WTC11 (cell line): ENCODE data around the gene KLHL18. TPM values are rescaled to one million over a fixed set of nuclear protein-coding genes. Genes with fewer than 3 reads are reported as not detected.
A peak's percentile ranks its signal among the peaks of the same experiment; 100 is the strongest.

ENCODE experiments used
- ATAC-seq: fragments of 200-7000 bp; cut with Tn5 transposase; 2 replicates; pipeline ENCODE4 v1.10.0; 2021; ENCODE audit warnings: mild to moderate bottlenecking, moderate library complexity
- CTCF ChIA-PET: fragments of 300-600 bp; sonication (Branson Sonifier 250); formaldehyde crosslinking; loops from one replicate; lab custom pipeline; 2021; ENCODE audit warnings: antibody characterized with exemption; lab: Charles Lee
- POLR2A ChIA-PET: fragments of 350-600 bp; sonication (Branson Sonifier 250); formaldehyde crosslinking; loops from one replicate; lab custom pipeline; 2021; ENCODE audit warnings: antibody characterized with exemption; lab: Charles Lee
- DNase-seq: peaks from one replicate; pipeline ENCODE4 v3.0.0; 2021; ENCODE audit warnings: low spot score
- H3K27ac Mint-ChIP-seq: 2 replicates; pipeline ENCODE4 v1.8.0; 2021; ENCODE audit warnings: mixed read lengths
- H3K27me3 Mint-ChIP-seq: 2 replicates; pipeline ENCODE4 v1.8.0; 2021; ENCODE audit warnings: low read depth, mild to moderate bottlenecking, moderate library complexity, mixed read lengths
- H3K36me3 Mint-ChIP-seq: 2 replicates; pipeline ENCODE4 v1.8.0; 2021; ENCODE audit warnings: mixed read lengths
- H3K4me1 Mint-ChIP-seq: 2 replicates; pipeline ENCODE4 v1.8.0; 2022; ENCODE audit warnings: mixed read lengths
- H3K4me3 Mint-ChIP-seq: 2 replicates; pipeline ENCODE4 v1.8.0; 2021; ENCODE audit warnings: mild to moderate bottlenecking, moderate library complexity, mixed read lengths
- H3K9me3 Mint-ChIP-seq: 2 replicates; pipeline ENCODE4 v1.8.0; 2021; ENCODE audit warnings: mixed read lengths
- AR ChIP-seq: fragments of 250-450 bp; sonication (Bioruptor Pico); IDR thresholded peaks from 2 replicates; pipeline ENCODE4 v1.9.0; 2021; ENCODE audit warnings: mild to moderate bottlenecking
- E2F5 ChIP-seq: sonication (generic); formaldehyde crosslinking; IDR thresholded peaks from 2 replicates; pipeline ENCODE4 v1.8.1; 2022; ENCODE audit warnings: mild to moderate bottlenecking, moderate library complexity, missing genetic modification reagents
- FOXK1 ChIP-seq: sonication (generic); formaldehyde crosslinking; IDR thresholded peaks from 2 replicates; pipeline ENCODE4 v1.8.0; 2022; ENCODE audit warnings: mild to moderate bottlenecking, moderate library complexity, missing genetic modification reagents
- FOXP1 ChIP-seq: sonication (generic); formaldehyde crosslinking; IDR thresholded peaks from 2 replicates; pipeline ENCODE4 v1.8.0; 2022; ENCODE audit warnings: missing genetic modification reagents, mild to moderate bottlenecking, moderate library complexity, borderline replicate concordance
- GABPB1 ChIP-seq: sonication (generic); formaldehyde crosslinking; IDR thresholded peaks from 2 replicates; pipeline ENCODE4 v1.8.1; 2023; ENCODE audit warnings: mild to moderate bottlenecking, missing genetic modification reagents
- JUN ChIP-seq: sonication (generic); formaldehyde crosslinking; IDR thresholded peaks from 2 replicates; pipeline ENCODE4 v1.8.0; 2023; ENCODE audit warnings: mild to moderate bottlenecking, missing genetic modification reagents
- MAX ChIP-seq: sonication (generic); formaldehyde crosslinking; IDR thresholded peaks from 2 replicates; pipeline ENCODE4 v1.8.0; 2022; ENCODE audit warnings: mild to moderate bottlenecking, missing genetic modification reagents
- MYBL2 ChIP-seq: sonication (generic); formaldehyde crosslinking; IDR thresholded peaks from 2 replicates; pipeline ENCODE4 v1.8.1; 2023; ENCODE audit warnings: mild to moderate bottlenecking, moderate library complexity, missing genetic modification reagents
- NR2C2 ChIP-seq: sonication (generic); formaldehyde crosslinking; IDR thresholded peaks from 2 replicates; pipeline ENCODE4 v1.8.0; 2022; ENCODE audit warnings: mild to moderate bottlenecking, missing genetic modification reagents
- NR3C1 ChIP-seq: sonication (generic); formaldehyde crosslinking; conservative IDR thresholded peaks from 2 replicates; pipeline ENCODE4 v1.8.1; 2023; ENCODE audit warnings: low read depth, mild to moderate bottlenecking, missing genetic modification reagents
- SMAD4 ChIP-seq: sonication (generic); formaldehyde crosslinking; IDR thresholded peaks from 2 replicates; pipeline ENCODE4 v1.8.0; 2022; ENCODE audit warnings: mild to moderate bottlenecking, missing genetic modification reagents
- TP53 ChIP-seq: sonication (generic); formaldehyde crosslinking; IDR thresholded peaks from 2 replicates; pipeline ENCODE4 v1.8.1; 2023; ENCODE audit warnings: mild to moderate bottlenecking, missing genetic modification reagents
- ZNF423 ChIP-seq: fragments of 250-450 bp; sonication (Bioruptor Pico); IDR thresholded peaks from 2 replicates; pipeline ENCODE4 v2.1.2; 2022; ENCODE audit warnings: mild to moderate bottlenecking, moderate library complexity
- total RNA-seq: library from RNA; stranded (reverse); gene quantifications from 3 replicates; pipeline ENCODE4 v1.2.3, GENCODE V29; 2021
- TF ChIP-seq, protein P1 (sequence below): sonication (generic); formaldehyde crosslinking; IDR thresholded peaks from 2 replicates; pipeline ENCODE4 v1.8.0; 2022; ENCODE audit warnings: mild to moderate bottlenecking, missing genetic modification reagents

The KLHL18 gene
- total RNA-seq, 1 experiment from 2014 or later, result 28.4 TPM

GRCh38 chr3:47378869-47379268 lies 96.1 kb downstream of the KLHL18 start:
- H3K4me3 Mint-ChIP-seq, result peak overlapping the region; percentile 100; the same call in 1 of the 2 replicates
- H3K27ac Mint-ChIP-seq, result no peak overlapping the region
- H3K4me1 Mint-ChIP-seq, result peaks cover 21% of the 10 kb centered on the region
- ATAC-seq, result no peak
- CTCF ChIA-PET, result interaction anchor here (2.2 kb wide), 1 partner anchor 8 kb away, joined by 37 read pairs; no protein-coding TSS in a partner anchor
- POLR2A ChIA-PET, result no interaction called here
- H3K36me3 Mint-ChIP-seq, result no peaks in the 10 kb centered on the region
- TF ChIP-seq FOXK1 (CRISPR knock-in tag) (no peak), SMAD4 (CRISPR knock-in tag) (no peak)
- TF ChIP-seq, all 79 proteins: peak for 0
- Mint-ChIP-seq H3K27me3 (no peaks in the 10 kb centered on the region), H3K9me3 (no peaks in the 10 kb centered on the region)
- DNase-seq, result no peak

DNA sequence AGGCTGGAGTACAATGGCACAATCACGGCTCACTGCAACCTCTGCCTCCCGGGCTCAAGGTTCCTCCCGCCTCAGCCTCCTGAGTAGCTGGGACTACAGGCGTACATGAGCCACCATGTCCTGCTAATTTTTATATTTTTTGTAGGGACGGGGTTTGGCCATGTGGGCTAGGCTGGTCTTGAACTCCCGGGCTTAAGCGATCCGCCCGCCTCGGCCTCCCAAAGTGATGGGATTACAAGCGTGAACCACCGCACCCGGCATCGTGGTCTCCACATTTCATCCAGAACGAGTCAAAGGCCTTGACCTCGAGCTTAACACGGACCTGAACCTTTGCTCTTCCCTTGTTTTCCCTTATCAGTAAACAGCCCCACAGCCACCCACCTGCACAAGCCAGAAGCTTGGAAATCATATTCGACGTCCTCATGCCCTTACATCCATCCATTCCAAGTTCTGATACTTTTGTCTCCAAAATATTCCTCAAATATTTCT lies 96.7 kb downstream of the KLHL18 start:
- CTCF ChIA-PET, result interaction anchor here (2.2 kb wide), 1 partner anchor 9 kb away, joined by 37 read pairs; no protein-coding TSS in a partner anchor
- H3K9me3 Mint-ChIP-seq, result no peaks in the 10 kb centered on the region
- TF ChIP-seq GABPB1 (peak; percentile 54; the same call in 1 of the 2 replicates), NR2C2 (CRISPR knock-in tag) (no peak)
- H3K27me3 Mint-ChIP-seq, result no peaks in the 10 kb centered on the region
- H3K27ac Mint-ChIP-seq, result peak overlapping the region; percentile 100; the same call in 1 of the 2 replicates
- H3K36me3 Mint-ChIP-seq, result no peaks in the 10 kb centered on the region
- DNase-seq (no peak), ATAC-seq (no peak)
- H3K4me1 Mint-ChIP-seq, result peaks cover 21% of the 10 kb centered on the region
- peak overlapping the region; percentile 100 for H3K4me3 Mint-ChIP-seq
- POLR2A ChIA-PET, result no interaction called here

DNA sequence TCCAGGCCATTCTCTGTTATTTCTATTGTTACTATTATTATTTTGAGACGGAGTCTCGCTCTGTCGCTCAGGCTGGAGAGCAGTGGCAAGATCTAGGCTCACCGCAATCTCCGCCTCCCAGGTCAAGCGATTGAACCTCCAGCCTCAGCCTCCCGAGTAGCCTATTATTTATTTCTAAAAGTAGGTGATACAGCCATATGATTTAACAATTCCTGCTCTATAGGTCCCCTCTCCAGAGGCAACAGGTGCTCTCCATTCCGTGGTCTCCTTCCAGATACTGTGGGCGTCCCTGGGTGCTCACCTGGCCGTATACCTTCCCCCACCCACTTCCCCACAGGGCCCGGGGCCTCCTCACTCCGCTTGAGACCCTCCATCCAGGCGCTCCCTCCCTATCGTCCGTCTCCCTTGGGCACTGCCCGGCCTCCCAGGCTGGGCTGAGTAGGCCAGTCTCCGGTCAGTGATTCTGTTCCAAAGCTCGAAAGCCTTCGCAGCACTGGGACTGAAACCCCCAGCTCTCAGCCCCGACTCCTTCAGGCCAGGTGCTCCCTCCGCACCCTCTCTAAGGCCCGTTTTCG lies 97.4 kb downstream of the KLHL18 start:
- ATAC-seq (no peak; the same call in none of the 2 replicates), DNase-seq (no peak)
- no peaks in the 10 kb centered on the region for H3K9me3 Mint-ChIP-seq
- peak overlapping the region; percentile 100 for H3K4me3 Mint-ChIP-seq
- H3K4me1 Mint-ChIP-seq, result peaks cover 21% of the 10 kb centered on the region
- POLR2A ChIA-PET, result interaction anchor here (0.7 to 1.4 kb wide), 7 partner anchors 10 to 535 kb away, joined by 3 to 8 read pairs (median 3); no protein-coding TSS in a partner anchor
- no peaks in the 10 kb centered on the region for H3K27me3 Mint-ChIP-seq
- CTCF ChIA-PET, result interaction anchor here (0.6 to 2.2 kb wide), 13 partner anchors 9 to 471 kb away, joined by 3 to 37 read pairs (median 4); partner anchors contain the start of genes NBEAL2 and SETD2
- peak overlapping the region; percentile 100 for H3K27ac Mint-ChIP-seq
- H3K36me3 Mint-ChIP-seq, result no peaks in the 10 kb centered on the region
- TF ChIP-seq NR2C2 (CRISPR knock-in tag) (no peak), MYBL2 (peak; percentile 6; the same call in 1 of the 2 replicates), ZNF423 (no peak), NR3C1 (no peak), JUN (CRISPR knock-in tag) (peak; percentile 53; the same call in 1 of the 2 replicates), E2F5 (CRISPR knock-in tag) (no peak), FOXP1 (CRISPR knock-in tag) (no peak), AR (CRISPR knock-in tag) (peak; percentile 71; the same call in 1 of the 2 replicates), TP53 (CRISPR knock-in tag) (no peak), MAX (CRISPR knock-in tag) (no peak)
- TF ChIP-seq, protein P1, sequence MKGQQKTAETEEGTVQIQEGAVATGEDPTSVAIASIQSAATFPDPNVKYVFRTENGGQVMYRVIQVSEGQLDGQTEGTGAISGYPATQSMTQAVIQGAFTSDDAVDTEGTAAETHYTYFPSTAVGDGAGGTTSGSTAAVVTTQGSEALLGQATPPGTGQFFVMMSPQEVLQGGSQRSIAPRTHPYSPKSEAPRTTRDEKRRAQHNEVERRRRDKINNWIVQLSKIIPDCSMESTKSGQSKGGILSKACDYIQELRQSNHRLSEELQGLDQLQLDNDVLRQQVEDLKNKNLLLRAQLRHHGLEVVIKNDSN (CRISPR knock-in tag), result no peak
